H1 (cell line): ENCODE results near the gene LCE2C.

ENCODE experiments used
- BRCA1 ChIP-seq: IDR thresholded peaks from 2 replicates; pipeline ENCODE4 v1.6.1; 2012; ENCODE audit warnings: low read depth, low read length, improper control_type of control experiment
- CBX5 ChIP-seq: fragments of 300-800, 300-1000 bp; sonication (generic); IDR thresholded peaks from 2 replicates; pipeline ENCODE4 v1.7.1; 2016; ENCODE audit warnings: antibody characterized with exemption, low read length, low read depth
- CTCF ChIP-seq, 3 experiments: IDR thresholded peaks; 1 replicate in 2 of 3; 2 replicates in 1 of 3; pipeline versions ENCODE4 v1.5.1 to v1.6.1; 2011; ENCODE audit warnings: low read length in 3 of 3, mild to moderate bottlenecking in 3 of 3, inconsistent platforms in 2 of 3, low read depth in 1 of 3, moderate library complexity in 1 of 3; ENCODE audit not compliant: insufficient read depth in 1 of 3; ENCODE audit errors: control extremely low read depth in 1 of 3
- EGR1 ChIP-seq: IDR thresholded peaks from 2 replicates; pipeline ENCODE4 v1.6.1; 2011; ENCODE audit warnings: low read depth, low read length, borderline replicate concordance
- EP300 ChIP-seq, 2 experiments: IDR thresholded peaks; 1 replicate in 1 of 2; 2 replicates in 1 of 2; pipeline ENCODE4 v1.6.1; 2011 to 2012; ENCODE audit warnings: low read depth in 2 of 2, low read length in 2 of 2, mild to moderate bottlenecking in 2 of 2, borderline replicate concordance in 1 of 2, inconsistent platforms in 1 of 2, moderate library complexity in 1 of 2
- EZH2 ChIP-seq: fragments of 200-600 bp; sonication (generic); IDR thresholded peaks from 2 replicates; pipeline ENCODE4 v1.7.1; 2012; ENCODE audit warnings: low read depth, mild to moderate bottlenecking, moderate library complexity, low read length, inconsistent platforms; ENCODE audit not compliant: severe bottlenecking
- POLR2A ChIP-seq, 2 experiments: IDR thresholded peaks; 1 replicate in 1 of 2; 2 replicates in 1 of 2; pipeline ENCODE4 v1.6.1; 2011; ENCODE audit warnings: low read depth in 2 of 2, low read length in 2 of 2, mild to moderate bottlenecking in 2 of 2; ENCODE audit errors: control extremely low read depth in 1 of 2
- POLR2AphosphoS5 ChIP-seq: IDR thresholded peaks from 2 replicates; pipeline ENCODE4 v1.6.1; 2011; ENCODE audit warnings: low read depth, low read length
- RXRA ChIP-seq: IDR thresholded peaks from 2 replicates; pipeline ENCODE4 v1.6.1; 2011; ENCODE audit warnings: low read depth, mild to moderate bottlenecking, low read length, moderate library complexity; ENCODE audit not compliant: insufficient read depth
- SP1 ChIP-seq: IDR thresholded peaks from 2 replicates; pipeline ENCODE4 v1.6.1; 2011; ENCODE audit warnings: low read depth, low read length

- TF ChIP-seq POLR2AphosphoS5: no peak
- TF ChIP-seq CTCF (IDR thresholded peaks at IDR 0.05; ENCODE audit: control extremely low read depth in 1 of 3, insufficient read depth in 1 of 3, low read depth in 1 of 3, low read length in 3 of 3): no peak
- no peak for TF ChIP-seq CBX5
- no peak for TF ChIP-seq EP300 (IDR thresholded peaks at IDR 0.05; ENCODE audit: borderline replicate concordance in 1 of 2, low read depth in 2 of 2, low read length in 2 of 2)
- TF ChIP-seq RXRA: no peak
- no peak for TF ChIP-seq EGR1
- TF ChIP-seq EZH2: no peak
- no peak for TF ChIP-seq BRCA1
- TF ChIP-seq SP1: no peak
- no peak for TF ChIP-seq POLR2A (IDR thresholded peaks at IDR 0.05; ENCODE audit: control extremely low read depth in 1 of 2, low read depth in 2 of 2, low read length in 2 of 2)
Measured at GRCh38 chr1:152663098-152663497, 12.0 kb upstream of the LCE2C start, which contains the start of gene LCE2D.
